NB4 (cell line): ENCODE data around the gene SH2D3C.

ENCODE experiments used
- DNase-seq: peaks from one replicate; pipeline ENCODE4 v3.0.0; 2010; ENCODE audit warnings: low read depth
- H3K4me3 ChIP-seq: one replicate; pipeline ENCODE4 v1.5.1; 2011; ENCODE audit warnings: mild to moderate bottlenecking, low read depth, low read length, moderate library complexity
- CTCF ChIP-seq: IDR thresholded peaks from one replicate; pipeline ENCODE4 v1.5.1; 2012; ENCODE audit warnings: low read depth, low read length
- MAX ChIP-seq: IDR thresholded peaks from 2 replicates; pipeline ENCODE4 v1.6.1; 2011; ENCODE audit warnings: low read depth, low read length
- MYC ChIP-seq: IDR thresholded peaks from 2 replicates; pipeline ENCODE4 v1.6.1; 2011; ENCODE audit warnings: low read depth, low read length
- POLR2A ChIP-seq: IDR thresholded peaks from 2 replicates; pipeline ENCODE4 v1.6.1; 2011; ENCODE audit warnings: mild to moderate bottlenecking; ENCODE audit not compliant: insufficient read length; ENCODE audit errors: extremely low read depth

SH2D3C gene

GRCh38 chr9:127721391-127721821 is 57.1 kb downstream of the SH2D3C start:
- TF ChIP-seq MYC = no peak
- TF ChIP-seq POLR2A = no peak
- TF ChIP-seq CTCF = no peak
- TF ChIP-seq MAX = no peak
- H3K4me3 ChIP-seq = no peak overlapping the region
- no peak for DNase-seq

DNA sequence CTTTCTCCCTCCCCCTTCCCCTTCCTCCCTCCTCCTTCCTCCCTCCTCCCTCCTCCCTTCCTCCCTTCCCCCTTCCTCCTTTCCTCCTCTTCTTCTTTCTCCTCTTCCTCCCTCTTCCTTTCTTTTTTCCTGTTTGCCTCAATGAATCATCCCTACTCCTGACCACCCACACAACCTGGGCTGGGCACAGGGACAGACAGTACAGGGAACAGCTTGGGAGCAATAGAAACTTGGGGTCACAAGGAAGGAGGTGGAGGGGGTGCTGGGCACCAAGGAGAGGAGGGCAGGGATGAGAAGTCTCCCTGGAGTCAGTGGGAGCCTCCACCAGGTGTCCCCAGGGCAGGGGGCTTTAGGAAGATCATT is 57.6 kb downstream of the SH2D3C start:
- no peak overlapping the region for H3K4me3 ChIP-seq
- DNase-seq = no peak
- TF ChIP-seq POLR2A (no peak), CTCF (no peak), MYC (no peak), MAX (no peak)

DNA sequence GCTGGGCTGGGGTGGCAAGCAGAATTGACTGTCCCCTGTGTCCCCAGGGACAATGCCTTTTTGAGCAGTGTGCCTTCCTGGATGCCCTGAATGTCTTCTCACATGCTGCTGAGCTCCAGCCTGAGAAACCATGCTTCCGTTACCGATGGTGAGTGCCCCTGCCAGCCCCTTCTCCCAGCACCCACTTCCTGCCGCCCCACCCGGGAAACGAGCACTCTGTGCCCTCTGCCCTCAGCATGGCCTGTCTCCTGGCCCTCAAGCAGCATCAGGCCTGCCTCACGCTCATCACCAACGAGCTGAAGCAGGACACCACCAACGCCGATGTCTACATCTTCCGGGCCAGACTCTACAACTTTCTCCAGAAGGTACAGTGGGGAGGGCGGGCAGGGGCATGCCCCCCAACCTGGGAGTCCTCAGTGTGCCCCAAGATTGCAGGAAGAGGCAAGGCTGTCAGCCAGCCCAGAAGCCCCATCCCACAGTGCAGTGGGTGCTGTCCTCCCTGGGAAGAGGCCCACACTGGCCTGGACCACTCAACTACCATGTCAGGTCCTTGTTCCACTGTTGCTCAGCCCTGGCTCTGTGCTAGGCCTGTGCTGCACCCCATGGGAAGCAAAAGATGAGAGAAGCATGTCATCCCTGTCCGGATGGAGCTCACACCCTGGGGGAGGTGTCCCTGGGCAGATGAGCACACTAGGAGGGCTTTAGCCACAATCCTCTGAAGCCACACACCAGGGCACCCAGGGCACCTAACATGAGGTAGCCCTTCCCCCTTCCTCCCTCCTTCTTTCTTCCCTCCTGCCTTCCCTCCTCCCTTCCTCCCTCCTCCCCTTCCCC is 58.2 kb downstream of the SH2D3C start:
- TF ChIP-seq MAX (no peak), CTCF (no peak), MYC (no peak), POLR2A (no peak)
- no peak overlapping the region for H3K4me3 ChIP-seq
- peak; percentile 46 for DNase-seq

DNA sequence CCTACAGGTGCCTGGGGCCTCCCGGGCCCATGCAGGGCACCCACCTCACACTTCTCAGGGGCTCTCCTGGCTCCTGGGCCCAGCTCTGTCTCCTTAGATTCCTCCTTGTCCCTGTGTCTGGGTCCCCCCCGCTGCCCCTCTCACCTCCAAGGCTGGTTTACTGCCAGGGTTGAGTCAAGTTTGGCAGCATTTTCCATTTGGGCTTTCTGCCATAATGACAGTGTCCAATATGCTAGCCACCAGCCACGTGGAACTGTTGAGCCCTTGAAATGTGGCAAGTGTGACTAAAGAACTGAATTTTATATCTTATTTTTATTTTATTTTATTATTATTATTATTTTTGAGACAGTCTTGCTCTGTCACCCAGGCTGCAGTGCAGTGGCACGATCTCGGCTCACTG is 60.7 kb downstream of the SH2D3C start:
- no peak overlapping the region for H3K4me3 ChIP-seq
- TF ChIP-seq POLR2A = no peak
- no peak for TF ChIP-seq MAX
- no peak for TF ChIP-seq CTCF
- TF ChIP-seq MYC = no peak
- no peak for DNase-seq

DNA sequence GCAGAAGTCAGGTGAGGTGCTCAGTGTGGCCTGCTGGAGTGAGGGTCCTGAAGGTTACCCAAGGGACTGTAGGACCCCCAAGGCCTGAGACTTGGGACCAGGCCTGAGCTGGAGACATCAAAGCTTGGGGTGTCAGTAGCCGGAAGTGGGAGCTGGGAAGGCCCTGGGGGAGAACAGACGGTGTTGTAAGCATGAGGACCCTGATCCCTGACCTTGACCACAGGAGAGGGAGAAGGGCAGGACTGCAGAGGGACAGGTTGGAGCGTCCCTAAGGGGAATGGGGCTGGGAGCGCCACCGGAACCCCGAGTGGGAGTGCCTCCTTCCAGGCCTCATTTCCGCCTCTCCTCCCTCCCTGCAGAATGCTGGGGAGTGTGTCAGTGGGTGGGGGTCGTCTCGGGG is 62.1 kb downstream of the SH2D3C start:
- H3K4me3 ChIP-seq = no peak overlapping the region
- no peak for TF ChIP-seq CTCF
- no peak for TF ChIP-seq POLR2A
- no peak for TF ChIP-seq MYC
- no peak for TF ChIP-seq MAX
- DNase-seq = no peak
